ENCODE results near the gene ERC2.

Gene ERC2

GRCh38 chr3:55584716-55585368 is 883.4 kb downstream of the ERC2 start:
- DNase-seq (ENCODE audit: low read depth): no peak

- DNase-seq (ENCODE audit: low read depth): no peak
Observed at GRCh38 chr3:55584030-55584429, 884.2 kb downstream of the ERC2 start.

- DNase-seq (ENCODE audit: low read depth): no peak
Observed at GRCh38 chr3:55583475-55583874, 884.8 kb downstream of the ERC2 start.

GRCh38 chr3:55579496-55579895 is 888.8 kb downstream of the ERC2 start:
- no peak for DNase-seq (ENCODE audit: low read depth)

- DNase-seq (ENCODE audit: low read depth): no peak
Observed at GRCh38 chr3:55576621-55577388, 891.5 kb downstream of the ERC2 start.

GRCh38 chr3:55574671-55575070 is 893.6 kb downstream of the ERC2 start:
- no peak for DNase-seq (ENCODE audit: low read depth)

GRCh38 chr3:55572816-55573215 is 895.5 kb downstream of the ERC2 start:
- no peak for DNase-seq (ENCODE audit: low read depth)

- DNase-seq (ENCODE audit: low read depth): no peak
Observed at GRCh38 chr3:55571913-55572312, 896.4 kb downstream of the ERC2 start.

- no peak for DNase-seq (ENCODE audit: low read depth)
Observed at GRCh38 chr3:55571216-55571813, 897.0 kb downstream of the ERC2 start.

- DNase-seq (ENCODE audit: low read depth): no peak
Observed at GRCh38 chr3:55570271-55570711, 898.0 kb downstream of the ERC2 start.

GRCh38 chr3:55569033-55569599 is 899.2 kb downstream of the ERC2 start:
- no peak for DNase-seq (ENCODE audit: low read depth)

GRCh38 chr3:55567615-55568014 is 900.7 kb downstream of the ERC2 start:
- no peak for DNase-seq (ENCODE audit: low read depth)

GRCh38 chr3:55567121-55567520 is 901.1 kb downstream of the ERC2 start:
- no peak for DNase-seq (ENCODE audit: low read depth)

GRCh38 chr3:55565521-55565920 is 902.7 kb downstream of the ERC2 start:
- DNase-seq (ENCODE audit: low read depth): no peak

- no peak for DNase-seq (ENCODE audit: low read depth)
Observed at GRCh38 chr3:55564726-55565125, 903.5 kb downstream of the ERC2 start.

GRCh38 chr3:55562700-55563099 is 905.6 kb downstream of the ERC2 start:
- DNase-seq (ENCODE audit: low read depth): no peak

- no peak for DNase-seq (ENCODE audit: low read depth)
Observed at GRCh38 chr3:55559500-55560423, 908.5 kb downstream of the ERC2 start.

GRCh38 chr3:55558316-55558715 is 910.0 kb downstream of the ERC2 start:
- peak; percentile 33 for DNase-seq (ENCODE audit: low read depth)

GRCh38 chr3:55557549-55557948 is 910.7 kb downstream of the ERC2 start:
- DNase-seq (ENCODE audit: low read depth): no peak

GRCh38 chr3:55556619-55557537 is 911.4 kb downstream of the ERC2 start:
- no peak for DNase-seq (ENCODE audit: low read depth)

Measured in GM04504 (cell line).